Effector CD8-positive, alpha-beta T cell (primary cell): Measurements from ENCODE around the gene USP2.

Source experiments
- DNase-seq: peaks from one replicate; lab custom pipeline; 2025; lab: John Stamatoyannopoulos, UW

The USP2 gene

DNA sequence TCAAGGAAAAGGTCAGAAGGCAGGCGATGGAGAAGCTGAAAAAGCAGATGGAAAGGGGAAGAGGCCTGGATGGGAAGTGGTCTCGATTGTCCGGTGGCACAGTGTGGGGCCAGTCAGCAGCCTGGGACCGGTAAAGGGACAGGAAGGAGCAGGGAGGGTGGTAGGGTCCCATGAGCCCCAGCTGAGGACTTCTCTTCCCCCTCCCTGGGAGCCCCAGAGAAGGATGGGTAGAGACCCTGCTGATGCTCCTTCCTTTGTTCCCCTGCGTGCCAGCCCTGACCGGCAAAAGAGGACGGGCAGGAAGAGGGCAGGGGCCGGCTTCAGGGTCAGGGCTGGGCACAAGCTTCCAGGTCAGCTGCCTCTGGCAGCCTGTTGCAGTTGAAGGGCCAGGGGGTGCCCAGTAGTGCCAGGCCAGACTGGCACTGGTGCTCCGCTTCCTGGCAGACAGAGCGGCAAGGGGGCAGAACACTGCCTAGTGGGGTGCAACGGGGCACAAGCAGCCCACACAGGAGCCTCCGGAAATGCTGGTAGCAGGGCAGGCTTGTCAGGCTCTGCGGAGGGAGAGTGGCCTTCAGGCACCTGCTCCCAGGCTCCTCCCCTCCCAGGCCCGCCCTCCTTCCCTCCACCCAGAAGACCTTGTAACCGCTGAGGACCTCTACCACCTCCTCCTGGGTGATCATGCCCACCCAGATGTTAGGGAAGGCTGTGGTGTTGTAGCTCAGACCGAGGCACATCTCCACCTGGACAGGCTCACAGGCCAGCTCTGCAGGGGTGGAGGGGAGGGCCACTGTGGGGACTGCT is 40.1 kb downstream of the USP2 start:
- no peak for DNase-seq

DNA sequence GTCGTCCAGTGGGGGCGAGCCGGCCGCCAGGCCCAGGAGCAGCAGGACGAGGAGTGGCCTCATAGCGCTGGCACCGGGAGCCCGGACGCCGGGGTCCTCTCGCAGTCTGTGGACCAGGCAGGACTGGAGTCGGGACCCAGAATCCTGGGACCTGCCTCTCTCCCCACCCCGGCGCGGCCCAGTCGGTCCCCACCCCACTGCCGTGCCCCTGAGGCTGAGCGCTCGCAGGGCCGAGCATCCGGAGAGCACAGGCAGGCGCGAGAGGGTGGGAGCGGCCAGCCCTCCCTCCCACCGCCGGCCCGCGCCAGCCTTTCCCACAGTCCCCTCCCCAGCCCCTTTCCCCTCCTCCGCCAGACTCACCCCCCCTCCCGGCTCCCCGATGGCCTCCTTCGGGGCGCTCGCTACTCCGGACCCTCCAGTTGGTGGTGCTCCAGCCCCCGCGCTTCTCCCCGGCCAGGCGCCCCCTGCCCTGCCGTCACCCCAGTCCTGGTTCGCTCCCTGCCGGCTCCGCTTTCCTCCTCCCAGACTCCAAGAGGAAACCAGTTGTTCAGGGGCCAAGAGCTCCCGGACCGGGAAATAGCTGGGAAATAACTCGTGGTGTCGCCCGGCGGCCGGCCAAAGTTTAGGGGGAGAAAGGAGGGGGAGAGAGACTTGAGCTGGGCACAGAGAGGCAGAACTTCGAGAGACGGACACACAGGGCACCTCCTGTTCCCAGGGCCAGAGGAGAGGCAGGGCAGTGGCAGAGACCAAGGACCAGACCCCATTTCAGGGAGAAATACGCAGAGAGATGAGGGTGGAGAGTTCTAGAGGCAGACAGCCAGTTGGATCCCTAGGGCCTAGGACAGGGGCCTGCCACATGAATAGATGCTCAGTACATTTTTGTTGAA is 40.9 kb downstream of the USP2 start, which contains the start of gene C1QTNF5:
Gene C1QTNF5, minus strand, starts transcription at position 549 of the 887 bp plus-strand sequence. Its CDS starts 486 bp downstream, at position 63.
- DNase-seq: no peak

GRCh38 chr11:119339589-119340334 is 41.7 kb downstream of the USP2 start:
- no peak for DNase-seq

DNA sequence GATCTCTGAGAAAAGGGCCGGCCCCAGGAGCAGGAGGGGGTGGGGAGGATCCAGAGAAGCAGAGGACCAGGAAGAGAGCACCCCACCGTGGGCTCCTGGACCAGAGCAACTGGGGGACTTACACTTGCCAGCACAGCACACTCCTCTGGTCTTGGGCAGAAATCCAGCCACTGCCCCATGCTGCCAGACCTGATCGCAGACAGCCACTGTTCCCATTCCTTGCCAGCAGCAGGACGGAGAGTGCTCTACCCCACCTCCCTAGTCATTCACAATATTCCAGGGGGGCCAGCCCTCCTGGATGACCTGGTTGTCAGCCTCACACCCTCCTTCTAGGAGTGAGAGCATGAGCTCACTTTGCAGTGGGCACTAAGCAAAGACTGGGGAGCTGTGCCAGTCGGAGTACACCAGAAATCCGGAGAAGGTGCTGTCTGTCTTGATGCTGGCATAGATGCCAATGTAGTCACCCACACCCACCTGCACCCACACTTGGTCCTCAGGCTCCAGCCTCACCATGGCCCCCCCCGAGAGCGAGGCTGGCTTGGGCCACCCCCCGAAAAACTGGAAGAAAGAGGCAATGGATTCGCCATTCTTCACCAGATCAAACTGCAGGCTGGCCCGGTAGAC is 42.4 kb downstream of the USP2 start:
- no peak for DNase-seq

DNA sequence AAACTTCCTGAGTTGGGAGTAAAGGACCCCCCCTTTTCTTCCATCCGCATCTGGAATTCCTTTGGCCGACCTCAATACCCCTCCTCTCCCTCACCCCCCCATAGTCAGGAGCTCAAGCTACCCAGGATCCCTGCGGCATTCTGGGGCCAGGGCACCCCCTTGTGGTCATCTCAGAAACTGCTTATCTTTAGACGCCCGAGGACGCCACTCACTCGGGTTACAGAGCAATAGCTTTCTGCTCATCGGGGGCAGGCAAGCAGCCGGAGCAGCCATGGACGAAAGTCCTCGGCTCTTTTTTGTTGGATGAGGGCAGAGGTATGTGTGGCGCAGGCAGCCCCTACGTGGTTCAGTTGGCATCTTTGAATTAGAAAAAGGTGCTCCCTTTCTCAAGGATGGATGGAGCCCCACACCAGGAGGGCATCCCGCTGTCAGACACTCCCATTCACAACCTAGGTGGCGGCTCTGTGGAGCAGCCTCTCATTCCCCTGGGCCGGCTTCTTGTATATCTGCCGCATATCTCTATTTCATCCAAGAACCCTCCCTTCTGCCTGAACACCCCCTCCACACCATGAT is 43.1 kb downstream of the USP2 start:
- peak; percentile 47 for DNase-seq

DNA sequence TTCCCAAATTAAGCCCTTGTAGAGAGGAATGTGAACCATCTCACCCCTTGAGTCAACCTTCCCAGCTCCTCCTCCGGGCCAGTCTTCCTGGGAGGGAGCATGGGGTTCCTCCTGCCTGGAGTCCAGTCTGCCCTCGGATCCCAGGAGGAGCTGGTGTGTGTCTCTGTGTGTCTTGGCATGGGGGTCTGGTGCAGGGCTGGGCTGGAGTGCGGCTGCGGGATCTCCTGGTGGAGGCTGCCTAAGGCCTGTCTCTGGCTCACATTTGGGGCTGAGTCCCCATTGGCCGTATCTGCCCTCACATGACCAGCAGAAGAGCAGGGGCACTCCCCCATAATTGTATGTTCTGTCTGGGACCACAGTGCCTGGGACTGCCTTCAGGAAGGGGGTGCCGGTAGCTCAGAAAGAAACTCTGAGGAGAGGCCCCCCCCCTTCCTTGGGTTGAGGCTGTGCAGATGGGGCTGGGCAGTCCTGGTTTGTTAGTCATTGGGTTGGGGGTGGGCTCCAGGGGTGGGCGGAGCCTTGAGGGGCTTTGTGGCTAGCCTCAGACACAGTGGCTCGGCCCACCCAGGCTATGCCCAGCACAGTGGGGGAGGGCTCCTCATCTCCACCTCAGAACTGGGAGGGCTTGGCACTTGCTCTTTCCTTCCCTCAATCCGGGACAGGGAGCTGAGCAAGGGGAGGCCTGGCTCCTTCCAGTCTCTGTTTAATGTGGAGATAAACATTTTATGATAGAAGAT is 43.7 kb downstream of the USP2 start:
- DNase-seq: no peak

DNA sequence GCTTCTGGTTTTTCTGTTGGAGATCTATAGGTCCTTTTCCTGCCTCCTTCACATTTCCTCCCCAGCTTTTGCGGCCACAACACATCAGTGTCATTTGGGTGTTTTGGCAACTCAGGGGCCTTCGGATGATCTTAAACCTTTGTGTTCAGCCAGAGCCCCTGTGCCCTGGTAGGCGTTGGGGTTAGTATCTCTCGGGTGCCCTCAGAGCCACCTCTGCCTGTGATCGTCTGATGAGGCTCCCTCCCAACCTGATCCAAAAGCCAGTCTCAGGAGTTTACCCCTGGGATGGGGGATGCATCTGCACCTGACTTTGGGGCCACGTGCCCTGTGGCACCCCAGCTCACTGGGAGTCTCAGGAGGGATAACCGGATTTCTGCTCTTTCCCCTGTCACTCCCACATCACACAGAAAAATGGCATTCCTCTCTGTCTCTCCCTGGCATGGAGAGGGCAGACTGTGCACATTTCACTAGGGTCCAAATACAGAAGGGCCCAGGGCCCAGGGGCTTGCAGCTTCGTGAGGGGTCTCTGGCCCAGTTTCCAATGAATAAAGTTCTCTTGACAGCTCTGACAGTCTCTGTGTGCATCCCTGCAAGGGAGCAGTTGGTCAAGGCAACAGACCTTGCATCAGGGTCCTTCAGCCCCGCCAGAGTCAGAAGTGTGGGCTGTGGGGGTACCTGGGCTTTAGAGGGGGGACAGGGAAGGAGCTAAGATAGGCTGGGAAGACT is 44.6 kb downstream of the USP2 start:
- DNase-seq: no peak

DNA sequence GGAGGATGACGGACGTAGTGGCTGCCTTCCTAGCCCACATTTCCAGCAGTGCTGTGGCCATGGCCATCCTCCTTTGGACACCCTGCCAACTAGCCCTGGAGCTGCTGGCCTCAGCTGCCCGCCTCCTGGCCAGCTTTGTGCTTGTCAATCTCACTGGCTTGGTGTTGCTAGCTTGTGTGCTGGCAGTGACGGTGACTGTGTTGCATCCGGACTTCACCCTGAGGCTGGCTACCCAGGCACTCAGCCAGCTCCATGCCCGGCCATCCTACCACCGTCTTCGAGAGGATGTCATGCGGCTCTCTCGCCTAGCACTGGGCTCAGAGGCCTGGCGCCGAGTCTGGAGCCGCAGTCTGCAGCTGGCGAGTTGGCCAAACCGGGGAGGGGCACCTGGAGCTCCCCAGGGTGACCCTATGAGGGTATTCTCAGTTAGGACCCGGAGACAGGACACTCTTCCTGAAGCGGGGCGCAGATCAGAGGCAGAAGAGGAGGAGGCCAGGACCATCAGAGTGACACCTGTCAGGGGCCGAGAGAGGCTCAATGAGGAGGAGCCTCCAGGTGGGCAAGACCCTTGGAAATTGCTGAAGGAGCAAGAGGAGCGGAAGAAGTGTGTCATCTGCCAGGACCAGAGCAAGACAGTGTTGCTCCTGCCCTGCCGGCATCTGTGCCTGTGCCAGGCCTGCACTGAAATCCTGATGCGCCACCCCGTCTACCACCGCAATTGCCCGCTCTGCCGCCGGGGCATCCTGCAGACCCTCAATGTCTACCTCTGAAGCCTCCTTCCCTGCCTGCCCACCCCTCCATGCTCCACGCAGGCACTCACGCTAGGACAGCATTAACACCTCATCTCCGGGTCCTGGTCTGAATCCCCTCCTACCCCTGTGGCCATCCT is 45.6 kb downstream of the USP2 start:
- no peak for DNase-seq

- DNase-seq: no peak
Measured at GRCh38 chr11:119335091-119335654, 46.3 kb downstream of the USP2 start.

DNA sequence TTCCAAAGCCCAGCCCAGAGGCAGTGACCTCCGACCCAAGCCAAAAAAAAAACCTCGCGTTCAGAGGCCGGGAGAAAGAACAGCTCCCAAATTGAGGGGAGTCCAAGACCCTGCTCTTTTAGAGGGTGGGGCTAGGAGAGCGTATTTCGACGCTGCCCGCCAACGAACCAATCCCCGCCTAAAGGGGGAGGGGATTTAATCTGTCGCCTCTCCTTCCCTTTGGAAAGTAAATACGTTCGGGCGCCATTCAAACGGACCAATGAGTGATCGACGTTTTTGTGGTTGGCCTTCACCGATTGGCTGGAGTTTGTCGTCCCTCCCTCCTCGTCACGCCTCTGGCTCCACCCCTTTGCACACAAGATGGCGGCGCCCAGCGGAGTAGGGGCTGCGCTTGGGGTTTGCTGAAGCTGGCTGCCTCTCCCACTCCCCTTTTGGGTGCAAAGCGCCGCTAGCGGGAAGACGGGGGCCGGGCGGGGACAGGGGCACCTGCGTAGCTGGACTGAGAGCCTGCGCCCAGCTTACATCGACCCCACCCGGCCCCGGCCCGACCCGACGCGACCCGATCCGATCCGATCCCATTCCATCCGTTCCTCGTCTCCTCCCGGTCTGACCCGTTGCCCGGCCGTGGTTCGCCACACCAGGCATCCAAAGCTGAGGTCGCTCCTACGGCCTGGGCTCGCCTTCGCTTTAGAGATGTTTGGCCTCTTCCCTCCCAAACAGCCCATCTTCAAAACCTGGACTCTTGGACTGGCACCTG is 47.1 kb downstream of the USP2 start, which contains the start of gene RNF26:
Gene RNF26, plus strand, starts transcription at position 354 of the 757 bp plus-strand sequence. CDS start 596 bp downstream, outside the sequence.
- DNase-seq: peak; percentile 91

- DNase-seq: no peak
Measured at GRCh38 chr11:119332111-119332765, 49.3 kb downstream of the USP2 start.

GRCh38 chr11:119330237-119330636 is 51.3 kb downstream of the USP2 start:
- no peak for DNase-seq

DNA sequence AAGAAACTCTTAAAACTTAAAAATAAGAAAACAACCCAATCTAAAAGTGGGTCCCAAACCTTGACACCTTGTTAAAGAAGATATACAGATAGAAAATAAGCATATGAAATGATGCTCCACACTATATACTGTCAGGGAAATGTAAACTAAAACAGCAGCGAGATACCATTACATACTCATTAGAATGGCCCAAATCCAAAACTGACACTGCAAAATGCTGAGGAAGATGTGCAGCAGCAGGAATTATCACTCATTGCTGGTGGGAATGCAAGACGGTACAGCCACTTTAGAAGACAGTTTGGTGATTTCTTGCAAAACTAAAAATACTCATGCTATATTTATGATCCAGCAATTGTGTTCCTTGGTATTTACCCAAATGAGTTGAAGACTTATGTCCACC is 52.2 kb downstream of the USP2 start:
- no peak for DNase-seq

GRCh38 chr11:119324189-119324588 is 57.3 kb downstream of the USP2 start:
- DNase-seq: no peak

GRCh38 chr11:119323532-119324033 is 57.9 kb downstream of the USP2 start:
- DNase-seq: peak; percentile 78

- DNase-seq: no peak
Measured at GRCh38 chr11:119322921-119323531, 58.5 kb downstream of the USP2 start.
